Endothelial cell of umbilical vein (primary cell): ENCODE results near the gene RABGGTA. TPM values are rescaled to one million over a fixed set of nuclear protein-coding genes. Genes with fewer than 3 reads are reported as not detected.

Experiments
- BruUV-seq: library from RNA; stranded (reverse); fragments of 400-500 nt; replicated peaks from 2 replicates; lab custom pipeline; 2021; lab: Mats Ljungman, UMichigan
- CTCF ChIA-PET: fragments of 300-600, 350-600 bp; sonication (Branson Sonifier 250); formaldehyde crosslinking; loops from one replicate; lab custom pipeline; 2021; ENCODE audit warnings: antibody characterized with exemption, inconsistent platforms; lab: Charles Lee
- POLR2A ChIA-PET: fragments of 300-600, 350-600 bp; sonication (Branson Sonifier 250); formaldehyde crosslinking; loops from one replicate; lab custom pipeline; 2021; ENCODE audit warnings: antibody characterized with exemption, inconsistent platforms; lab: Charles Lee
- DNase-seq: peaks from one replicate; pipeline ENCODE4 v3.0.0-alpha.2; 2011; ENCODE audit warnings: low read depth, low spot score
- FAIRE-seq: peaks from 2 replicates; lab custom pipeline; 2011; peaks lifted over from hg19 to GRCh38; lab: Jason Lieb, UNC
- H2AFZ ChIP-seq: 2 replicates; pipeline ENCODE4 v1.6.0; 2012; ENCODE audit warnings: low read depth, low read length, control low read depth, inconsistent platforms
- H3K27ac ChIP-seq: 2 replicates; pipeline ENCODE4 v1.5.1; 2011; ENCODE audit warnings: low read depth, mild to moderate bottlenecking, control low read depth, low read length, moderate library complexity; ENCODE audit not compliant: insufficient read depth
- H3K27me3 ChIP-seq, 2 experiments: 2 replicates each; pipeline versions ENCODE4 v1.6.0 to v1.6.1; 2011; ENCODE audit warnings: low read length in 2 of 2, mixed read lengths in 1 of 2; ENCODE audit not compliant: control insufficient read depth in 2 of 2, insufficient read depth in 2 of 2
- H3K36me3 ChIP-seq, 2 experiments: 2 replicates in 1 of 2; 3 replicates in 1 of 2; pipeline ENCODE4 v1.5.1; 2011; ENCODE audit warnings: low read length in 2 of 2, mild to moderate bottlenecking in 1 of 2, moderate library complexity in 1 of 2; ENCODE audit not compliant: control insufficient read depth in 2 of 2, insufficient read depth in 2 of 2; ENCODE audit errors: extremely low read depth in 1 of 2
- H3K4me1 ChIP-seq: 3 replicates; pipeline ENCODE4 v1.5.1; 2011; ENCODE audit warnings: mild to moderate bottlenecking, low read length; ENCODE audit not compliant: control insufficient read depth, insufficient read depth; ENCODE audit errors: extremely low read depth
- H3K4me2 ChIP-seq: 2 replicates; pipeline ENCODE4 v1.6.1; 2011; ENCODE audit warnings: low read length, control low read depth, mixed read lengths; ENCODE audit not compliant: insufficient read depth
- H3K4me3 ChIP-seq, 3 experiments: fragments of 200-600 bp in 1 of 3; sonication (generic), shearing (Covaris generic) in 1 of 3; replicated peaks in 1 of 3; 2 replicates each; pipeline ENCODE4 v1.5.1; 2011 to 2016; ENCODE audit warnings: control low read depth in 3 of 3, low read length in 3 of 3, mild to moderate bottlenecking in 2 of 3, inconsistent platforms in 1 of 3, low read depth in 1 of 3, moderate library complexity in 1 of 3; ENCODE audit not compliant: insufficient read depth in 1 of 3
- H3K79me2 ChIP-seq: 2 replicates; pipeline ENCODE4 v1.6.0; 2012; ENCODE audit warnings: low read length, inconsistent platforms; ENCODE audit not compliant: control insufficient read depth, insufficient read depth
- H3K9ac ChIP-seq: replicated peaks from 2 replicates; pipeline ENCODE3; 2011; ENCODE audit warnings: low read length, control low read depth; ENCODE audit not compliant: insufficient read depth; ENCODE audit errors: extremely low read depth
- H3K9me1 ChIP-seq: replicated peaks from 3 replicates; pipeline ENCODE4 v1.6.0; 2011; ENCODE audit warnings: mild to moderate bottlenecking, low read length; ENCODE audit not compliant: control insufficient read depth, insufficient read depth; ENCODE audit errors: extremely low read depth
- H3K9me3 ChIP-seq: replicated peaks from 2 replicates; pipeline ENCODE4 v1.5.1; 2012; ENCODE audit warnings: low read length, inconsistent platforms; ENCODE audit not compliant: control insufficient read depth, insufficient read depth
- H4K20me1 ChIP-seq: replicated peaks from 2 replicates; pipeline ENCODE3; 2011; ENCODE audit warnings: mild to moderate bottlenecking, low read length; ENCODE audit not compliant: control insufficient read depth, insufficient read depth; ENCODE audit errors: extremely low read depth
- CTCF ChIP-seq, 2 donors: IDR thresholded peaks; 1 replicate in 1 of 2; 2 replicates in 1 of 2; pipeline ENCODE4 v1.5.1; 2011; ENCODE audit warnings: low read length in 2 of 2, mild to moderate bottlenecking in 2 of 2, moderate library complexity in 2 of 2, control low read depth in 1 of 2, inconsistent platforms in 1 of 2, low read depth in 1 of 2; ENCODE audit not compliant: insufficient read depth in 1 of 2; ENCODE audit errors: extremely low read depth in 1 of 2
- EZH2 ChIP-seq: IDR thresholded peaks from 2 replicates; pipeline ENCODE4 v1.6.1; 2012; ENCODE audit warnings: borderline replicate concordance, low read depth, mild to moderate bottlenecking, moderate library complexity, low read length, inconsistent platforms; ENCODE audit not compliant: severe bottlenecking
- FOS ChIP-seq: IDR thresholded peaks from 2 replicates; pipeline ENCODE4 v1.6.1; 2011; ENCODE audit warnings: mild to moderate bottlenecking, low read length, moderate library complexity, borderline replicate concordance; ENCODE audit not compliant: insufficient read depth
- GATA2 ChIP-seq: IDR thresholded peaks from 2 replicates; pipeline ENCODE4 v1.7.0; 2011; ENCODE audit warnings: low read depth, mild to moderate bottlenecking, moderate library complexity, mixed read lengths, low read length; ENCODE audit not compliant: insufficient read length, insufficient read depth
- JUN ChIP-seq: IDR thresholded peaks from 2 replicates; pipeline ENCODE4 v1.6.1; 2011; ENCODE audit warnings: borderline replicate concordance, low read depth; ENCODE audit not compliant: insufficient read length, insufficient read depth
- MYC ChIP-seq: IDR thresholded peaks from one replicate; pipeline ENCODE4 v1.6.1; 2011; ENCODE audit warnings: mild to moderate bottlenecking, low read depth, low read length
- POLR2A ChIP-seq: IDR thresholded peaks from 2 replicates; pipeline ENCODE4 v1.6.1; 2012; ENCODE audit warnings: low read depth, mild to moderate bottlenecking, control low read depth, low read length
- POLR2AphosphoS5 ChIP-seq: IDR thresholded peaks from 2 replicates; pipeline ENCODE4 v1.6.1; 2012; ENCODE audit warnings: low read depth, mild to moderate bottlenecking, control low read depth, low read length, moderate library complexity; ENCODE audit not compliant: insufficient read depth
- dilution Hi-C: fragments of 300-500 bp; cut with MboI; formaldehyde crosslinking; loops from one replicate; pipeline ENCODE4 v1.15.0; 2019; ENCODE audit warnings: low sequenced_read_pairs; ENCODE audit not compliant: extremely low pct_ligation_motif_present
- intact Hi-C: fragments of 100-400 bp; cut with micrococcal nuclease; formaldehyde crosslinking; loops from one replicate; pipeline ENCODE4 v1.10.0; 2022
- polyA plus RNA-seq, 4 experiments: library from polyadenylated mRNA; depleted of rRNA in 3 of 4; stranded (reverse) in 3 of 4; unstranded in 1 of 4; fragments of >200 nt; gene quantifications; 2 replicates each; pipeline versions ENCODE4 v1.2.1 to v1.2.3, GENCODE V29; 2011 to 2012; ENCODE audit warnings: missing spikeins in 1 of 4
- total RNA-seq: library from RNA; stranded (reverse); gene quantifications from 2 replicates; pipeline ENCODE4 v1.2.3, GENCODE V29; 2021
- TF ChIP-seq, protein P1 (sequence below): IDR thresholded peaks from 2 replicates; pipeline ENCODE4 v1.6.1; 2011; ENCODE audit not compliant: insufficient read depth, insufficient read length

The RABGGTA gene
- total and polyA plus RNA-seq, 2 donors (not counting 3 experiments of a cell fraction or from before 2014, with no cell fraction given), result 29.3 to 80.1 TPM

DNA sequence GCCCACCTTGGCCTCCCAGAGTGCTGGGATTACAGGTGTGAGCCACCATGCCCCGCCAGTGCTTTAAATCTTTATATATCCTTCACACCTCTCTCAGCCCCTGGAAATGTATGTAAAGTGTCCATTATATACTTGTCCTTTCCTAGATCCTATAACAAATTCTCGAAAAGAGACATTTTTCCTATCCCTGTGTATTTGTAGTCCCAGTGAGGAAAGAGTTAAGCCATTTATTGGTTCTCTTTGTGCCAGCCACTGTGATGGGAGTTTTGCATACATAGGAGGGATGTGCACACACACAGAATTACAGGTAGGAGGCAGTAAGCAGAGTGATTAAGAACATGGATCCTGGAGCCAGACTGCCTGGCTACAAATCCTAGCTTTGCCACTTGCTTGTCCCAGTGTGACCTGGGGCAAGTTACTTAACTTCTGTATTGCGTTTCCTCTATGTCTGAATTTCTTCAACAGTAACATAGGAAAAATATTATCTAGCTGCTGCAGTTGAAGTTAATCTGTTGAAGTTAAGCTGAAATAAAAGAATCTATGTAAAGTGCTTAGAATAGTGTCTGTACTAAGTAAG, 2.1 kb upstream of the RABGGTA start:
- H3K36me3 ChIP-seq, result peaks cover 2 to 7% of the 10 kb centered on the region in 2 experiments
- no peaks in the 10 kb centered on the region for H3K27me3 ChIP-seq
- H4K20me1 ChIP-seq, result no peaks in the 10 kb centered on the region
- no peaks in the 10 kb centered on the region for H3K79me2 ChIP-seq
- no peaks in the 10 kb centered on the region for H3K9me3 ChIP-seq
- H2AFZ ChIP-seq, result no peak overlapping the region
- no peak overlapping the region for H3K27ac ChIP-seq
- H3K9ac ChIP-seq, result no peak overlapping the region
- TF ChIP-seq JUN (no peak), GATA2 (no peak)
- dilution Hi-C loops (no loop called here), intact Hi-C loops (no loop called here)
- DNase-seq, result no peak
- FAIRE-seq, result no peak
- H3K4me1 ChIP-seq, result peaks cover 9% of the 10 kb centered on the region
- H3K4me3 ChIP-seq, result no peak overlapping the region
- H3K9me1 ChIP-seq, result no peaks in the 10 kb centered on the region
- POLR2A ChIA-PET, result no interaction called here
- CTCF ChIA-PET, result interaction anchor here (1.1 to 3.6 kb wide), 2 partner anchors 10 to 24 kb away, joined by 5 to 21 read pairs; no protein-coding TSS in a partner anchor
- no TSS peak for BruUV-seq
- no peak overlapping the region for H3K4me2 ChIP-seq

- peak; percentile 33 for FAIRE-seq
- H2AFZ ChIP-seq, result no peak overlapping the region
- intact Hi-C loops, result no loop called here
Observed at GRCh38 chr14:24272467-24272866, 1.1 kb upstream of the RABGGTA start.

More at GRCh38 chr14:24272467-24272866, 1.1 kb upstream of the RABGGTA start:
- H3K4me3 ChIP-seq, result no peak overlapping the region
- peaks cover 2 to 8% of the 10 kb centered on the region in 2 experiments for H3K36me3 ChIP-seq
- H3K9ac ChIP-seq, result no peak overlapping the region
- CTCF ChIA-PET, result interaction anchor here (1.3 to 2.9 kb wide), 3 partner anchors 16 to 60 kb away, joined by 3 to 28 read pairs (median 5); partner anchors contain the start of gene CHMP4A
- dilution Hi-C loops, result no loop called here
- no peaks in the 10 kb centered on the region for H4K20me1 ChIP-seq
- H3K9me3 ChIP-seq, result no peaks in the 10 kb centered on the region
- H3K79me2 ChIP-seq, result no peaks in the 10 kb centered on the region
- no peak overlapping the region for H3K27ac ChIP-seq
- no peaks in the 10 kb centered on the region for H3K9me1 ChIP-seq
- POLR2A ChIA-PET, result interaction anchor here (1.9 kb wide), 1 partner anchor 30 kb away, joined by 17 read pairs; the partner anchor contains the start of gene TINF2
- DNase-seq, result no peak
- peaks cover 9% of the 10 kb centered on the region for H3K4me1 ChIP-seq
- TF ChIP-seq, protein P1, sequence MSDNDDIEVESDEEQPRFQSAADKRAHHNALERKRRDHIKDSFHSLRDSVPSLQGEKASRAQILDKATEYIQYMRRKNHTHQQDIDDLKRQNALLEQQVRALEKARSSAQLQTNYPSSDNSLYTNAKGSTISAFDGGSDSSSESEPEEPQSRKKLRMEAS, result no peak
- no peak for TF ChIP-seq MYC
- no peak for TF ChIP-seq GATA2
- TF ChIP-seq POLR2A, result no peak
- TF ChIP-seq FOS, result no peak
- TF ChIP-seq EZH2, result no peak
- no peak for TF ChIP-seq POLR2AphosphoS5
- no peak for TF ChIP-seq JUN
- no peak for TF ChIP-seq CTCF (IDR thresholded peaks at IDR 0.05; ENCODE audit: extremely low read depth in 1 of 2, insufficient read depth in 1 of 2, low read depth in 1 of 2, low read length in 2 of 2)
- H3K4me2 ChIP-seq, result no peak overlapping the region
- BruUV-seq, result no TSS peak
- no peaks in the 10 kb centered on the region for H3K27me3 ChIP-seq
